Measurements from ENCODE around the gene WFDC1. TPM values are rescaled to one million over a fixed set of nuclear protein-coding genes. Genes with fewer than 3 reads are reported as not detected.

Gene WFDC1
- total RNA-seq, 4 donors from 2014 or later, result 2.3 to 7.6 (median 5.0) TPM

DNA sequence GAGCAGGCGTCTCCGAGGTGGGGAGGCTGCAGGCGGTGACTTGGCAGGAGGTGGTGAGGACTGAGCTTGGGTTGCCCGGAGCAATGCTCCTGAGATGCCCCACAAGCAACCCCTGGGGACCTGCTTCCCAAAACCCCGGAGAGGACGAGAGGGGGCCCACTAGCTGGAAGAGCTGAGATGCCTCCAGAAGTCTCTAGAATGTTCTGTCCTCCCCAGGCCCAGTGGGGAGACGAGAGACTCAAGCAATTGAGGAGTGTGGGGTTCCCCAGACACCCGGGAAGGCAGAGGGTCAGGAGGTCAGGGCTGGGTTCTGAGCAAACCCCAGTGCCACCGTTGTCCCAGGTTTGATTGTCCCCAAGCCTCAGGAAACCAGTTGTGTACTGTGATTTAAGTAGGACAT, 52.5 kb downstream of the WFDC1 start:
- intact Hi-C loops (cut with DNase I), result no loop called here
- H3K27ac ChIP-seq, result no peak overlapping the region
- TF ChIP-seq POLR2A (IDR thresholded peaks at IDR 0.05), result no peak
- TF ChIP-seq, protein P1, sequence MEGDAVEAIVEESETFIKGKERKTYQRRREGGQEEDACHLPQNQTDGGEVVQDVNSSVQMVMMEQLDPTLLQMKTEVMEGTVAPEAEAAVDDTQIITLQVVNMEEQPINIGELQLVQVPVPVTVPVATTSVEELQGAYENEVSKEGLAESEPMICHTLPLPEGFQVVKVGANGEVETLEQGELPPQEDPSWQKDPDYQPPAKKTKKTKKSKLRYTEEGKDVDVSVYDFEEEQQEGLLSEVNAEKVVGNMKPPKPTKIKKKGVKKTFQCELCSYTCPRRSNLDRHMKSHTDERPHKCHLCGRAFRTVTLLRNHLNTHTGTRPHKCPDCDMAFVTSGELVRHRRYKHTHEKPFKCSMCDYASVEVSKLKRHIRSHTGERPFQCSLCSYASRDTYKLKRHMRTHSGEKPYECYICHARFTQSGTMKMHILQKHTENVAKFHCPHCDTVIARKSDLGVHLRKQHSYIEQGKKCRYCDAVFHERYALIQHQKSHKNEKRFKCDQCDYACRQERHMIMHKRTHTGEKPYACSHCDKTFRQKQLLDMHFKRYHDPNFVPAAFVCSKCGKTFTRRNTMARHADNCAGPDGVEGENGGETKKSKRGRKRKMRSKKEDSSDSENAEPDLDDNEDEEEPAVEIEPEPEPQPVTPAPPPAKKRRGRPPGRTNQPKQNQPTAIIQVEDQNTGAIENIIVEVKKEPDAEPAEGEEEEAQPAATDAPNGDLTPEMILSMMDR (IDR thresholded peaks at IDR 0.05), result no peak
- WGBS, 2 donors, result 81 to 87% methylated on average over 5 to 7 of the region's 9 CpGs
- H3K4me3 ChIP-seq, result no peak overlapping the region
- DNase-seq, result no peak
- H3K36me3 ChIP-seq, result no peaks in the 10 kb centered on the region
- no peaks in the 10 kb centered on the region for H3K4me1 ChIP-seq
- peaks cover 0 to 7% (median 0%) of the 10 kb centered on the region in 4 donors for H3K27me3 ChIP-seq
- no peaks in the 10 kb centered on the region for H3K9me3 ChIP-seq

DNA sequence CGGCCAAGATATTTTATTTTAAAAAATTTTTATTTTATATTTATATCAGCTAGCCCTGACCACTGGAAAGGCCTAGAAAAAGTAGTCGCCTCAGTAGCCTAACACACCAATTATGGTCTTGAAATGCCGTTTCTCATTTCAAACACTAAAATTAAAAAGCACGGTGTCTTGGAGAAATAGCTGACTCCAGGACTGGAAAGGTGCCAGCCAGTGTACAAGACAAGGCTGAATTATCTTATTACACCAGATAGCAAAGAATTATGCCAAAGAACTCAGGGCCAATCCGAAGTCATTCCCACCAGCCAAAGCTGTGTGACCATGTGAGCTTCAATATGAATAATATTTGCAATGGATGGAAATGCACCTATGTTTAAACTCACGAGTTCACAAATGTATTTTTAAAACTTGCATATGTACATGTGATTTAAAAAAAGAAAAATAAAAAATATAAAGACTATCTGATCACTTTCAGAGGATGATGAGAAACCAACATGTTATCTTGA, 53.8 kb downstream of the WFDC1 start:
- WGBS, 2 donors, result 66 to 72% methylated on average over 6 of the region's 6 CpGs
- no peak for TF ChIP-seq POLR2A (IDR thresholded peaks at IDR 0.05)
- TF ChIP-seq, protein P1 (IDR thresholded peaks at IDR 0.05), result no peak
- Histone ChIP-seq H3K9me3 (no peaks in the 10 kb centered on the region), H3K4me3 (no peak overlapping the region), H3K27ac (no peak overlapping the region), H3K36me3 (no peaks in the 10 kb centered on the region), H3K27me3 (peaks cover 0 to 7% (median 0%) of the 10 kb centered on the region in 4 donors), H3K4me1 (no peaks in the 10 kb centered on the region)
- intact Hi-C loops (cut with DNase I), result no loop called here
- no peak for DNase-seq

DNA sequence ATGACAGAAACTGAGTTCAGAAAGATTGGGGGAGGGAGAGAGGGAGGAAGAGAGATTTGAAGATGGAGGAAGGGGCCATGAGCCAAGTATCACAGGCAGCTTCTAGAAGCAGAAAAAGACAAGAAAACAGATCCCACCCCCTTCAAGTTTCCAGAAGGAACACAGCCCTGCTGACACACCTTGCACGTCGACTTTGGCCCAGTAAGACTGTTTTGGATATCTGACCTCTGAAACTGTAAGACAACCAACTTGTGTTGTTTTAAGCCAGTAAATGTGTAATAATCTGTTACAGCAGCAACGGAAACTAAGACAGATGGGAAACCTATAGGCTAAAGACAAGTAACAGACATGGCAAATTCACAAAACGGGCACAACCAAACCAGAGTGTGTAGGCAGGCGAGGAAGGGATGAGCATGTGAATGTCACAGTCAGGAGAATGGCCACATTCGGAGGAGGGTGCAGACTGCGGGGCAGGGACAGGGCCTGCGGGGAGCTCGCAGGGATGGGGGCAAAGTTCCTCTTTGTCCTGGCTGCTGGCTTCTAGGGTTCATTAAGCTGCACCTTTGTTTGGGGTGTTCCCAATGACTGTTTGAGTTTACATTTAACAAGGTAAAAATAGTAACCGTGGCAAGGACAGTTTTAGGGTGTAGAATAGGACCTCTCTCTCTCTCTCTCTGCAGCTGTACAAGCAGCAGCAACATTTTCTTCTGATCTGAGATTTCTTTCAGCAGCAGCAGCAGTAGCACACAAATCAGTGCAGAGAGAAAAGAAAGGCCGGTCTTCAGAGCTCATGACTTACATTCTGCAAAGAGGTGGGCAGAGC, 55.4 kb downstream of the WFDC1 start:
- no peak overlapping the region for H3K27ac ChIP-seq
- peaks cover 0 to 13% (median 0%) of the 10 kb centered on the region in 3 donors for H3K4me1 ChIP-seq
- intact Hi-C loops (cut with DNase I), result no loop called here
- H3K9me3 ChIP-seq, result no peaks in the 10 kb centered on the region
- 80 to 88% methylated on average over 11 of the region's 11 CpGs for WGBS, 2 donors
- H3K36me3 ChIP-seq, result no peaks in the 10 kb centered on the region
- DNase-seq, result no peak
- no peak overlapping the region for H3K4me3 ChIP-seq
- peaks cover 0 to 7% (median 0%) of the 10 kb centered on the region in 4 donors for H3K27me3 ChIP-seq
- TF ChIP-seq POLR2A (IDR thresholded peaks at IDR 0.05), result no peak
- TF ChIP-seq, protein P1 (IDR thresholded peaks at IDR 0.05), result no peak

DNA sequence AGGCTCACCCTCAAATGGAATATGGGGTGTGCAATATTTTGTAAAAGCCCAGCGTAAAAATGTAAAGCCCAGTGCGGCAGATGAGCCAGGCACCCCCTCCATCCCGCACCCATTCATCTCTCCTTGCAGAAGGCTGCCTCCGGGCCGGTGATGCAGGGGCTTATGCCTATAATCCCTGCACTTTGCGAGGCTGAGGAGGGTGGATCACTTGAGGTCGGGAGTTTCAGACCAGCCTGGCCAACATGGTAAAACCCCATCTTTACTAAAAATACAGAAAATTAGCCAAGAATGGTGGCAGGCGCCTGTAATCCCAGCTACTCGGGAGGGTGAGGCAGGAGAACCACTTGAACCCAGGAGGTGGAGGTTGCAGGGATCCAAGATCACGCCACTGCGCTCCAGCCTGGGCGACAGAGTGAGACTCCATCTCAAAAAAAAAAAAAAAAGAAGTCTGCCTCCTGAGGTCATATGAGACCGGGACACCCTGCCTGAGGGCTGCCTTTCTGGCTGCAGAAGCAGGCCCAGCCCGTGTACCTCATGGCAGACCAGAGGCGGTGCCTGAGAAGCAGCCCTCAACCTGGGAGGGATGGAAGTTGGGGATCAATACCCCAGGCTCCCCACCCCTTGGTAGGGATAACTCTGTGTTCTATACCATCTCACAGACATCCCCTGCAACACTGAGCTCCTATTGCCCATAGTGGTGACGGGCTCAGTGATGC, 56.2 kb downstream of the WFDC1 start:
- Histone ChIP-seq H3K27ac (no peak overlapping the region), H3K36me3 (no peaks in the 10 kb centered on the region), H3K4me3 (no peak overlapping the region), H3K4me1 (peaks cover 0 to 14% (median 0%) of the 10 kb centered on the region in 3 donors), H3K9me3 (no peaks in the 10 kb centered on the region), H3K27me3 (peaks cover 0 to 7% (median 0%) of the 10 kb centered on the region in 4 donors)
- intact Hi-C loops (cut with DNase I), result no loop called here
- 81 to 84% methylated on average over 11 to 12 of the region's 16 CpGs for WGBS, 2 donors
- no peak for DNase-seq
- no peak for TF ChIP-seq POLR2A (IDR thresholded peaks at IDR 0.05)
- TF ChIP-seq, protein P1 (IDR thresholded peaks at IDR 0.05), result no peak

DNA sequence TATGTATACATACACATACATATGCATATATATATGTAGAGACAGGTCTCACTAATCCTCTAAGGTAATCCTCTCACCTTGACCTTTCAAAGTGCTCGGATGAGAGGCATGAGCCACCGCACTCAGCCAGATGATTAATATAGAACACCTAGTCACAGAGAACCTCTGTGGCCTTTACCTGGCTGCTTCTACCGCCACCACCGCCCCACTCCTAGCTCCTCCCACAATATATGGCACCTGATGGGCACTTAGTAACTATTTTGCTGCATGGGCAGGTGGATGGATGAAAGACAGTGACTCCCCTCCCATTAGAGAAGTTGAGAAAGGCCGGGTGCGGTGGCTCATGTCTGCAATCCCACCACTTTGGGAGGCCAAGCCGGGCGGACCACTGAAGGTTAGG, 57.0 kb downstream of the WFDC1 start:
- intact Hi-C loops (cut with DNase I), result no loop called here
- WGBS, 2 donors, result 64 to 89% methylated on average over 4 to 6 of the region's 8 CpGs
- TF ChIP-seq POLR2A (IDR thresholded peaks at IDR 0.05), result no peak
- TF ChIP-seq, protein P1 (IDR thresholded peaks at IDR 0.05), result no peak
- Histone ChIP-seq H3K27me3 (peaks cover 0 to 4% (median 0%) of the 10 kb centered on the region in 4 donors), H3K27ac (no peak overlapping the region), H3K9me3 (no peaks in the 10 kb centered on the region), H3K4me3 (no peak overlapping the region), H3K4me1 (peaks cover 4 to 22% (median 7%) of the 10 kb centered on the region in 3 donors), H3K36me3 (no peaks in the 10 kb centered on the region)
- no peak for DNase-seq
